Measurements from ENCODE around the gene MAP1LC3B2. TPM values are rescaled to one million over a fixed set of nuclear protein-coding genes. Genes with fewer than 3 reads are reported as not detected.

The MAP1LC3B2 gene
- total and polyA plus RNA-seq, 2 experiments from 2014 or later = 3.3 TPM; not detected in 1

GRCh38 chr12:116545936-116546335 lies 13.2 kb upstream of the MAP1LC3B2 start:
- H3K4me1 ChIP-seq (ENCODE audit: insufficient read depth) = no peaks in the 10 kb centered on the region
- no peaks in the 10 kb centered on the region for H3K79me2 ChIP-seq
- 54% methylated on average over 6 of the region's 6 CpGs for WGBS (ENCODE audit: low lambda C conversion rate, missing lambda C conversion rate)
- H3K4me2 ChIP-seq = no peak overlapping the region
- DNase-seq (ENCODE audit: low spot score) = no peak
- no peak overlapping the region for H2AFZ ChIP-seq
- TF ChIP-seq EZH2phosphoT487 (IDR thresholded peaks at IDR 0.05; ENCODE audit: low read depth, severe bottlenecking, unreplicated experiment) (no peak), CTCF (IDR thresholded peaks at IDR 0.05; ENCODE audit: poor library complexity) (no peak), EZH2 (IDR thresholded peaks at IDR 0.05; ENCODE audit: borderline replicate concordance) (no peak)
- H3K27ac ChIP-seq = no peak overlapping the region
- H3K27me3 ChIP-seq = no peaks in the 10 kb centered on the region
- no peaks in the 10 kb centered on the region for H4K20me1 ChIP-seq (ENCODE audit: insufficient read depth, poor library complexity, severe bottlenecking)
- no peaks in the 10 kb centered on the region for H3K36me3 ChIP-seq (replicated peaks; ENCODE audit: insufficient read depth, low read depth)
- H3K9me2 ChIP-seq (replicated peaks; ENCODE audit: insufficient read depth) = no peaks in the 10 kb centered on the region
- no peak overlapping the region for H3K4me3 ChIP-seq
- no peaks in the 10 kb centered on the region for H3K9me3 ChIP-seq (ENCODE audit: low read depth)

- H3K9me2 ChIP-seq (replicated peaks; ENCODE audit: insufficient read depth) = no peaks in the 10 kb centered on the region
- H3K36me3 ChIP-seq (replicated peaks; ENCODE audit: insufficient read depth, low read depth) = no peaks in the 10 kb centered on the region
- no peak for TF ChIP-seq CTCF (IDR thresholded peaks at IDR 0.05; ENCODE audit: poor library complexity)
- no peak for TF ChIP-seq EZH2 (IDR thresholded peaks at IDR 0.05; ENCODE audit: borderline replicate concordance)
- TF ChIP-seq EZH2phosphoT487 (IDR thresholded peaks at IDR 0.05; ENCODE audit: low read depth, severe bottlenecking, unreplicated experiment) = no peak
- H3K79me2 ChIP-seq = no peaks in the 10 kb centered on the region
- no peaks in the 10 kb centered on the region for H3K9me3 ChIP-seq (ENCODE audit: low read depth)
- H3K4me2 ChIP-seq = no peak overlapping the region
- H2AFZ ChIP-seq = no peak overlapping the region
- H3K4me3 ChIP-seq = no peak overlapping the region
- H3K27ac ChIP-seq = no peak overlapping the region
- 47% methylated on average over 10 of the region's 10 CpGs for WGBS (ENCODE audit: low lambda C conversion rate, missing lambda C conversion rate)
- H3K4me1 ChIP-seq (ENCODE audit: insufficient read depth) = no peaks in the 10 kb centered on the region
- no peak for DNase-seq (ENCODE audit: low spot score)
- no peaks in the 10 kb centered on the region for H3K27me3 ChIP-seq
- no peaks in the 10 kb centered on the region for H4K20me1 ChIP-seq (ENCODE audit: insufficient read depth, poor library complexity, severe bottlenecking)
Observed at GRCh38 chr12:116547955-116548501, 11.2 kb upstream of the MAP1LC3B2 start.

- WGBS (ENCODE audit: low lambda C conversion rate, missing lambda C conversion rate) = 85% methylated on average over 10 of the region's 10 CpGs
- no peaks in the 10 kb centered on the region for H3K27me3 ChIP-seq
- H3K79me2 ChIP-seq = no peaks in the 10 kb centered on the region
- no peaks in the 10 kb centered on the region for H3K9me3 ChIP-seq (ENCODE audit: low read depth)
- no peaks in the 10 kb centered on the region for H4K20me1 ChIP-seq (ENCODE audit: insufficient read depth, poor library complexity, severe bottlenecking)
- no peaks in the 10 kb centered on the region for H3K9me2 ChIP-seq (replicated peaks; ENCODE audit: insufficient read depth)
- no peak overlapping the region for H3K4me2 ChIP-seq
- no peak overlapping the region for H3K4me3 ChIP-seq
- no peak overlapping the region for H2AFZ ChIP-seq
- no peak for DNase-seq (ENCODE audit: low spot score)
- H3K36me3 ChIP-seq (replicated peaks; ENCODE audit: insufficient read depth, low read depth) = no peaks in the 10 kb centered on the region
- TF ChIP-seq CTCF (IDR thresholded peaks at IDR 0.05; ENCODE audit: poor library complexity) = no peak
- TF ChIP-seq EZH2 (IDR thresholded peaks at IDR 0.05; ENCODE audit: borderline replicate concordance) = no peak
- no peak for TF ChIP-seq EZH2phosphoT487 (IDR thresholded peaks at IDR 0.05; ENCODE audit: low read depth, severe bottlenecking, unreplicated experiment)
- no peak overlapping the region for H3K27ac ChIP-seq
- H3K4me1 ChIP-seq (ENCODE audit: insufficient read depth) = no peaks in the 10 kb centered on the region
Observed at GRCh38 chr12:116549993-116550392, 9.2 kb upstream of the MAP1LC3B2 start.

Data from hepatocyte (in vitro differentiated cells).